HG03159 (cell line): ENCODE results near the gene PTPRQ.
"Not testable (repeated sequence)": the region's sequence is repeated elsewhere in the genome, so short reads cannot be mapped to it uniquely, and the experiment has no call there.

Source experiments
- ATAC-seq: cut with Tn5 transposase; IDR thresholded peaks from one replicate; pipeline ENCODE4 v1.9.1; 2021; ENCODE audit warnings: mild to moderate bottlenecking, moderate library complexity; ENCODE audit not compliant: unreplicated experiment

The PTPRQ gene

DNA sequence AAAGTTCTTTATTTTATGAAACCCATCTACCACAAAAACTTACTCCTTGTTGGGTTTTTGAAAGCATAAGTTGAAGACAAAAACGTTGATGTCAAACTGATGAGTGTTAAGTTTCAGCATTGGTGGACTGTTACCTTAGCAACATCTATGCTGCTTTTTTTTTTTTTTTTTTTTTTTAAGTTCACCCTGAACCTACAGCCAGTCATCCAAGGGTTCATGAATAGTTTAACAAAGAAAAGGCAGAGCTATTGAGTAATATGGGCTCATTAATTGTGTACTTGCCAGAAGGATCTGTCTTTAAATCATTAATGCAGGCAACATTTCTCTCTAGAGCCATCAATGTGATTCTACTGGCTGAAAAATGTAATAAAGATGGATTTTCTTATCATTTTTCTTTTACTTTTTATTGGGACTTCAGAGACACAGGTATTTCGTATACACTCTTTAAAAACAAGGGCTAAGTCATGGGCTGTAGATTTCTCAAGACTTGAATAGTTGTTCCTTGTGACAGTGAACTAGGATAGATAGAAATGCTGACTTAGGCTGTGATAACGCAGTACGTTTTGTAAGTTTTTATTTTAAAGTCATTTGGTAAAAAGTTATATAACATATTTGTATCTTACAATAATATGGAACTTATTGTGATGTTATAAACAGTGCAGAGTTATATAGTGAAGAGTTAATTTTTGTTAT lies at the start of gene PTPRQ:
Gene PTPRQ (plus strand): TSS at position 262 of the 693 bp plus-strand sequence. CDS start 111 bp downstream, at position 373.
- no peak for ATAC-seq

GRCh38 chr12:80400571-80400991 lies 43.5 kb upstream of the PTPRQ start:
- no peak for ATAC-seq

GRCh38 chr12:80401191-80401590 lies 42.8 kb upstream of the PTPRQ start:
- no peak for ATAC-seq

- no peak for ATAC-seq
Observed at GRCh38 chr12:80404629-80405028, 39.4 kb upstream of the PTPRQ start.

DNA sequence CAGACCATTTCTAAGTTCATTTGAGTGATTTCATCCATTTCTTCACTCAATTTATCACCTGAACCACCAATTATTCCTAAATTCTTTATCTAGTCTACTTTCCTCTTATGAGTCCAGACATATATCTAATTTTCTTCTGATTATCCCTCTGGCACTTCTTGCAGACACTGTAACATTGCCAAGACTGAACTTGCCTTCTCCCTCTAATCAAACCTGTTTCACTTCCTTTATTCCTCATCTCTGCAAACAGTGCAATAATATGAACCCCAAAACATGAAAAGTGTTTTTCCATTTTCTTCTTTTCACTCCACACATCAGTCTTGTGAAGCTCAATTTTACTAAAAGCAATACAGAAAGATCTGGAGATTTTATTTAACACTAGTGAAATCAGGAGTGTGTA lies 37.8 kb upstream of the PTPRQ start:
- no peak for ATAC-seq

GRCh38 chr12:80411787-80412186 lies 32.2 kb upstream of the PTPRQ start:
- peak; percentile 42 for ATAC-seq

DNA sequence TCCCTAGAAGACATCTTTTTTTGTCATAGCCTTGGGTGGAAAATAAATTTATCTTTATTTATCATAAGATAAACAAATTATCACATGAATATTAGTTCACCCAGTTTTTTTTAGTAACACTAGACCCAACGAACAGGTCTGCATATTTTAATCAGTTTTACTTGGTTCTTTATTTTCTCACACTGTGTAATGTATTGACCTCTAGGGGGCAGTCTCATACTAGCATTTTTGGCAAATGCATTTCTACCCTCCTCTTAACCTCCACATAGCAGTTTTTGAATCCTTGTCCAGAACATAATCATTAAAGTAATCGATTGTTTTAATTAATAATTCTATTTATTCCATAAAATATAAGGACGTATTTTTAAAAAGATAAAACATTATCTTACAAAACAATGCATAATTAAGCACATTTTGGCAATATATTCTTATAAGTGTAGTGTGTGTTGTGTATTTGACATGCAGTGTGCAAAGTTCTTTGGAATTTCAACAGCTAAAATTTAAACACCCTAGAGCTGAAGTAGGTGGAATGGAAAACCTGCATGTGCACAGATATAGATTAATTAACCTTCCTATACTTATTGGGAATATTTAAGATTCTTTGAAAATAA lies 31.6 kb upstream of the PTPRQ start:
- ATAC-seq = peak; percentile 88

- no peak for ATAC-seq
Observed at GRCh38 chr12:80413462-80413861, 30.6 kb upstream of the PTPRQ start.

GRCh38 chr12:80415466-80415865 lies 28.6 kb upstream of the PTPRQ start:
- ATAC-seq = no peak

- ATAC-seq = no peak
Observed at GRCh38 chr12:80419644-80420043, 24.4 kb upstream of the PTPRQ start.

DNA sequence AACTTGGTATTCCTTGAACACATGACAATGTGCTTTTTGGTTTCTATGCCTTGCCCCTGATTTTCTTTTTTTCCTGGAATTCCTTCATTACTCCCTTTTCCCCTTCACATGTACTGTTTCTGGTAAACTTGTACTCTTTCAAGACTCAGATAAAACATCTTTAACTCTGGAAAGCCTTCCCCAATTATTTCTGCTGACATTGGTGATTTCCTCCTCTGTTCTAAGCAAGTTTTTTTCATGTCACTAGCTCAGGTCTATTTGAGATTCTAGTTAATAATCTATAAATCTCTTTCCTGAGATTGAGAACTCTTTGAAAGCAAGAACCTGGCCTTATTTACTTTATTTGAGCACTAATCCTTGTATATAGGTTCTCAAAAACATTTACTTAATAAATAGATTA lies 24.0 kb upstream of the PTPRQ start:
- ATAC-seq = no peak

GRCh38 chr12:80422550-80422949 lies 21.5 kb upstream of the PTPRQ start:
- ATAC-seq = no peak

- no peak for ATAC-seq
Observed at GRCh38 chr12:80432061-80432460, 12.0 kb upstream of the PTPRQ start.

DNA sequence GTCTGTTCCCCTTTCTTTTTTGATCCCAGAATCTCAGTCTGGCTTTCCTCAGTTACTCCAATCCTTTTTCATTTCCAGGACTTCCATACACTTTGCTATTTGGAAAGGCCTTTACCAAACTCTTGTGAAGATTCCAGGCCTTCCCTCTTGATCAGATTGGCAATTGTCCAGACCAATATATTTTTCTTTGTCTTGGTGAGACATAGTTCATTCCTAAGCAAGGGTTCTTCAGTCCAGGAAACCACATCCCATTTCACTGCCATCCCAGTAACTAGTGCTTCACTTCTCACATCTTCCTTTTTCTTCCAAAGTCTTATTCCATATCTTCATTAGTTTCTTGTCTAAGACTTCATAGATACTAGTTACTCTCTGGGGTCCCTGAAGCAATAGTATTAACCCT lies 2.1 kb upstream of the PTPRQ start:
- ATAC-seq = no peak

- ATAC-seq = no peak
Observed at GRCh38 chr12:80442426-80443222, 1.4 kb upstream of the PTPRQ start.

- no peak for ATAC-seq
Observed at GRCh38 chr12:80445083-80445793, 1.2 kb downstream of the PTPRQ start.

GRCh38 chr12:80456513-80456912 lies 12.5 kb downstream of the PTPRQ start:
- ATAC-seq = no peak

DNA sequence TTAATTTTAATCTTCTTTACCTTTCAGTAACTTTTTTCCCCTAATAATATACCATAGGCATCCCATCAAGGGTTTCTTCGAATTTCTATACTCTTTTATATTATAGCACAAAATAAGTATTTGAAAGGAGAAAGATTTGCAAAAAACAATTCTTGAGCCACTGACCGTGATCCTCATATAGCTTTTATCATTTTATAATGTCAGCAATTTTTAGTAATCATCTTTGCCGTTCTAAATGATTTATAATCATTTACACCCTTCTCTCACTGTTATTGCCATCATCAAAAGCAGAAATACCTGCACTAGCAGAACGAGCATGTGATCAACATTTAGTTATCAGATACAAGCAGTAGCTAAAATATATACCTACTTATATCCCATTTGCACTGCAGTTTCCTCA lies 16.9 kb downstream of the PTPRQ start:
- no peak for ATAC-seq

- ATAC-seq = not testable (repeated sequence)
Observed at GRCh38 chr12:80461851-80462250, 17.8 kb downstream of the PTPRQ start.

- no peak for ATAC-seq
Observed at GRCh38 chr12:80469681-80470080, 25.6 kb downstream of the PTPRQ start.

DNA sequence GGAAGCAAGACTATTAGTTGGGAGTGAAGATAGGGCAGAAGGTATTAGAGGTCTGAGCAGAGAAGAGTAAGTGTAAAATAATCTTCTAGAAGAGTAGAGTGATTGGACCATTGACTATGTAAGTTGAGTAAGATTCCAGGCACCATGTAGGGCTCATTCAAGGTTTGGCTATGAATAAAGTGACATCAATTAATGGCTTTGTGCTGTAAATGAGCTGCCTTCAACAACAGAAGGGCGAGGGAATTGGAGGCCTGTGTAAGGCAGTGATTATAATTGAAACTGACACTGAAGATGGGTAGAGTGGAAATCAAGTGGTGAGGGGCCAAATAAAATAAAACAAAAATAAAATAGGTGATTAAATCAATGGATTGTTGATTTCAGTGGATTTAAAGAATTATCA lies 26.4 kb downstream of the PTPRQ start:
- ATAC-seq = no peak
